Measurements from ENCODE around the gene FCER1G. TPM values are rescaled to one million over a fixed set of nuclear protein-coding genes. Genes with fewer than 3 reads are reported as not detected.

The FCER1G gene
- total RNA-seq, 1 experiment from 2014 or later, result 0.77 TPM

- CTCF ChIA-PET, result no interaction called here
- Histone ChIP-seq H3K4me3 (ENCODE audit: low read depth in 2 of 2, low read length in 2 of 2) (peak overlapping the region; percentile 82 to 90), H3K9me3 (ENCODE audit: control insufficient read depth, insufficient read depth, low read depth, low read length) (no peaks in the 10 kb centered on the region), H3K27ac (ENCODE audit: low read length) (peak overlapping the region; percentile 24; the same call in 1 of the 2 replicates), H3K4me1 (ENCODE audit: control insufficient read depth, insufficient read depth, low read length) (peaks cover 10% of the 10 kb centered on the region), H3K27me3 (ENCODE audit: control insufficient read depth, insufficient read depth, low read length) (no peaks in the 10 kb centered on the region), H3K36me3 (ENCODE audit: control insufficient read depth, insufficient read depth, low read length) (peaks cover 25% of the 10 kb centered on the region)
- POLR2A ChIA-PET, result interaction anchor here (2.0 kb wide), 1 partner anchor 21 kb away, joined by 5 read pairs; the partner anchor contains the start of gene UFC1
- DNase-seq (ENCODE audit: low read depth, low spot score) (no peak), ATAC-seq (no peak)
- TF ChIP-seq SIN3A (IDR thresholded peaks at IDR 0.05; ENCODE audit: borderline replicate concordance, insufficient read depth, low read depth, low read length) (no peak), POLR2AphosphoS5 (IDR thresholded peaks at IDR 0.05; ENCODE audit: low read depth, low read length) (no peak), REST (IDR thresholded peaks at IDR 0.05; ENCODE audit: insufficient read depth in 1 of 2, low read depth in 2 of 2, low read length in 1 of 2) (no peak), CTCF (IDR thresholded peaks at IDR 0.05) (no peak), TCF7L2 (IDR thresholded peaks at IDR 0.05; ENCODE audit: low read depth, low read length) (no peak)
- TSS peak; percentile 67 for BruUV-seq (replicated peaks)
- in situ Hi-C loops (cut with HindIII; ENCODE audit: low pct_unique_long_range_greater_than_20kb, low sequenced_read_pairs) (no loop called here), intact Hi-C loops (cut with micrococcal nuclease; ENCODE audit: unreplicated experiment) (no loop called here)
These were observed 39.2 kb upstream of the FCER1G start for GRCh38 chr1:161175771-161176453.

GRCh38 chr1:161176468-161177111, 38.5 kb upstream of the FCER1G start:
- in situ Hi-C loops (cut with HindIII; ENCODE audit: low pct_unique_long_range_greater_than_20kb, low sequenced_read_pairs), result no loop called here
- Histone ChIP-seq H3K36me3 (ENCODE audit: control insufficient read depth, insufficient read depth, low read length) (peaks cover 22% of the 10 kb centered on the region), H3K27ac (ENCODE audit: low read length) (peak overlapping the region; percentile 93), H3K4me1 (ENCODE audit: control insufficient read depth, insufficient read depth, low read length) (peaks cover 10% of the 10 kb centered on the region), H3K9me3 (ENCODE audit: control insufficient read depth, insufficient read depth, low read depth, low read length) (no peaks in the 10 kb centered on the region), H3K4me3 (ENCODE audit: low read depth in 2 of 2, low read length in 2 of 2) (peak overlapping the region; percentile 82 to 90), H3K27me3 (ENCODE audit: control insufficient read depth, insufficient read depth, low read length) (no peaks in the 10 kb centered on the region)
- CTCF ChIA-PET, result interaction anchor here (1.5 kb wide), 1 partner anchor 11 kb away, joined by 3 read pairs; the partner anchor contains the start of gene PPOX
- POLR2A ChIA-PET, result interaction anchor here (0.5 to 2.0 kb wide), 2 partner anchors 22 to 47 kb away, joined by 5 to 8 read pairs; partner anchors contain the start of gene UFC1
- ATAC-seq, result peak; percentile 8
- intact Hi-C loops (cut with micrococcal nuclease; ENCODE audit: unreplicated experiment), result no loop called here
- no peak for DNase-seq (ENCODE audit: low read depth, low spot score)
- TF ChIP-seq POLR2AphosphoS5 (IDR thresholded peaks at IDR 0.05; ENCODE audit: low read depth, low read length) (no peak), REST (IDR thresholded peaks at IDR 0.05; ENCODE audit: insufficient read depth in 1 of 2, low read depth in 2 of 2, low read length in 1 of 2) (no peak), CTCF (IDR thresholded peaks at IDR 0.05) (no peak), TCF7L2 (IDR thresholded peaks at IDR 0.05; ENCODE audit: low read depth, low read length) (no peak), SIN3A (IDR thresholded peaks at IDR 0.05; ENCODE audit: borderline replicate concordance, insufficient read depth, low read depth, low read length) (no peak)
- BruUV-seq (replicated peaks), result no TSS peak
